Stimulated activated CD8-positive, alpha-beta memory T cell treated with anti-CD3 and anti-CD28 coated beads, Interleukin-4, amount 100 ng/mL, for 24 hours (primary cell): ENCODE measurements around the gene COPS4.
"Not testable (repeated sequence)": the region's sequence is repeated elsewhere in the genome, so short reads cannot be mapped to it uniquely, and the experiment has no call there.

ENCODE experiments used
- DNase-seq: peaks from one replicate; pipeline ENCODE4 v3.0.0-alpha.2; 2020; ENCODE audit warnings: low read depth

COPS4 gene

GRCh38 chr4:83023599-83023998 lies 11.4 kb upstream of the COPS4 start:
- not testable (repeated sequence) for DNase-seq

- DNase-seq = no peak
Measured at GRCh38 chr4:83024233-83024632, 10.8 kb upstream of the COPS4 start.

- no peak for DNase-seq
Measured at GRCh38 chr4:83025563-83025962, 9.4 kb upstream of the COPS4 start.

- no peak for DNase-seq
Measured at GRCh38 chr4:83028976-83029375, 6.0 kb upstream of the COPS4 start.

- DNase-seq = no peak
Measured at GRCh38 chr4:83029688-83030087, 5.3 kb upstream of the COPS4 start.

- no peak for DNase-seq
Measured at GRCh38 chr4:83036991-83037665, 2.1 kb downstream of the COPS4 start.

- no peak for DNase-seq
Measured at GRCh38 chr4:83040269-83040668, 5.3 kb downstream of the COPS4 start.

GRCh38 chr4:83043157-83043556 lies 8.2 kb downstream of the COPS4 start:
- DNase-seq = not testable (repeated sequence)

- no peak for DNase-seq
Measured at GRCh38 chr4:83043801-83044407, 8.9 kb downstream of the COPS4 start.

GRCh38 chr4:83046693-83047473 lies 11.9 kb downstream of the COPS4 start:
- DNase-seq = no peak

- DNase-seq = not testable (repeated sequence)
Measured at GRCh38 chr4:83048781-83049180, 13.8 kb downstream of the COPS4 start.

GRCh38 chr4:83054928-83055327 lies 19.9 kb downstream of the COPS4 start:
- no peak for DNase-seq

- no peak for DNase-seq
Measured at GRCh38 chr4:83062739-83063138, 27.8 kb downstream of the COPS4 start.

GRCh38 chr4:83065266-83065665 lies 30.3 kb downstream of the COPS4 start:
- no peak for DNase-seq

GRCh38 chr4:83067058-83067639 lies 32.2 kb downstream of the COPS4 start:
- DNase-seq = no peak

GRCh38 chr4:83071116-83071515 lies 36.1 kb downstream of the COPS4 start:
- no peak for DNase-seq

- peak; percentile 23 for DNase-seq
Measured at GRCh38 chr4:83074086-83074704, 39.2 kb downstream of the COPS4 start.

GRCh38 chr4:83074783-83075182 lies 39.8 kb downstream of the COPS4 start:
- DNase-seq = not testable (repeated sequence)

GRCh38 chr4:83075311-83076095 lies 40.5 kb downstream of the COPS4 start:
- no peak for DNase-seq

- DNase-seq = no peak
Measured at GRCh38 chr4:83080561-83080960, 45.6 kb downstream of the COPS4 start.

GRCh38 chr4:83082777-83083176 lies 47.8 kb downstream of the COPS4 start:
- DNase-seq = no peak
